Mesenchymal stem cell (in vitro differentiated cells and primary cell): ENCODE measurements around the gene BAHCC1.

Experiments
- DNase-seq: peaks from one replicate; pipeline ENCODE4 v3.0.0-alpha.2; 2013
- H2AFZ ChIP-seq: one replicate; pipeline ENCODE4 v1.6.1; 2013; ENCODE audit warnings: low read depth, mild to moderate bottlenecking, control low read depth, inconsistent platforms, low read length, moderate library complexity
- H2AK5ac ChIP-seq: 2 replicates; pipeline ENCODE4 v1.6.1; 2013; ENCODE audit warnings: low read length, moderate library complexity, mild to moderate bottlenecking, inconsistent platforms; ENCODE audit not compliant: severe bottlenecking
- H2BK120ac ChIP-seq: one replicate; pipeline ENCODE4 v1.6.1; 2013; ENCODE audit warnings: low read depth, mild to moderate bottlenecking, inconsistent platforms, low read length, moderate library complexity
- H2BK12ac ChIP-seq, 2 experiments: one replicate each; pipeline ENCODE4 v1.6.1; 2013; ENCODE audit warnings: inconsistent platforms in 2 of 2, low read length in 2 of 2, mild to moderate bottlenecking in 2 of 2, moderate library complexity in 2 of 2, control low read depth in 1 of 2
- H2BK15ac ChIP-seq: one replicate; pipeline ENCODE4 v1.6.1; 2013; ENCODE audit warnings: mild to moderate bottlenecking, low read depth, inconsistent platforms; ENCODE audit not compliant: poor library complexity, severe bottlenecking
- H2BK5ac ChIP-seq: 2 replicates; pipeline ENCODE4 v1.6.1; 2013; ENCODE audit warnings: low read depth, mild to moderate bottlenecking, low read length, control low read depth, inconsistent platforms; ENCODE audit not compliant: poor library complexity, severe bottlenecking
- H3K14ac ChIP-seq, 2 experiments: one replicate each; pipeline ENCODE4 v1.6.1; 2013; ENCODE audit warnings: inconsistent platforms in 2 of 2, low read length in 2 of 2, control low read depth in 1 of 2, mild to moderate bottlenecking in 1 of 2, moderate library complexity in 1 of 2
- H3K18ac ChIP-seq, 2 experiments: one replicate each; pipeline ENCODE4 v1.6.1; 2013; ENCODE audit warnings: inconsistent platforms in 2 of 2, low read length in 2 of 2, control low read depth in 1 of 2, low read depth in 1 of 2, mild to moderate bottlenecking in 1 of 2
- H3K23ac ChIP-seq, 2 experiments: one replicate each; pipeline ENCODE4 v1.6.1; 2013; ENCODE audit warnings: inconsistent platforms in 2 of 2, low read length in 2 of 2, mild to moderate bottlenecking in 2 of 2, moderate library complexity in 2 of 2, control low read depth in 1 of 2
- H3K27ac ChIP-seq: 2 replicates; pipeline ENCODE4 v1.5.1; 2013; ENCODE audit warnings: mild to moderate bottlenecking, moderate library complexity, low read length, control low read depth, inconsistent platforms; ENCODE audit not compliant: poor library complexity, severe bottlenecking
- H3K27me3 ChIP-seq, 2 experiments: 2 replicates each; pipeline versions ENCODE4 v1.6.1 to v1.7.0; 2013; ENCODE audit warnings: low read length in 2 of 2, mild to moderate bottlenecking in 2 of 2, moderate library complexity in 2 of 2, control low read depth in 1 of 2, inconsistent platforms in 1 of 2; ENCODE audit not compliant: control insufficient read depth in 1 of 2, insufficient read depth in 1 of 2
- H3K36me3 ChIP-seq, 2 experiments: 2 replicates each; pipeline versions ENCODE4 v1.6.1 to v1.7.0; 2013; ENCODE audit warnings: low read length in 2 of 2, control low read depth in 1 of 2, inconsistent platforms in 1 of 2, low read depth in 1 of 2, mild to moderate bottlenecking in 1 of 2; ENCODE audit not compliant: insufficient read depth in 2 of 2, control insufficient read depth in 1 of 2
- H3K4ac ChIP-seq, 2 experiments: one replicate each; pipeline ENCODE4 v1.6.1; 2013; ENCODE audit warnings: inconsistent platforms in 2 of 2, low read length in 2 of 2, mild to moderate bottlenecking in 2 of 2, moderate library complexity in 2 of 2, control low read depth in 1 of 2, low read depth in 1 of 2
- H3K4me1 ChIP-seq: 2 replicates; pipeline ENCODE4 v1.6.1; 2013; ENCODE audit warnings: low read depth, low read length, control low read depth; ENCODE audit not compliant: control insufficient read depth, insufficient read depth
- H3K4me2 ChIP-seq: 2 replicates; pipeline ENCODE4 v1.6.1; 2013; ENCODE audit warnings: low read length, mild to moderate bottlenecking, inconsistent platforms; ENCODE audit not compliant: poor library complexity, severe bottlenecking
- H3K4me3 ChIP-seq, 2 experiments: 2 replicates each; pipeline versions ENCODE4 v1.5.1 to v1.7.0; 2013; ENCODE audit warnings: low read length in 2 of 2, mild to moderate bottlenecking in 2 of 2, control low read depth in 1 of 2, low read depth in 1 of 2; ENCODE audit not compliant: insufficient read depth in 1 of 2
- H3K79me1 ChIP-seq: replicated peaks from 2 replicates; pipeline ENCODE4 v1.6.1; 2013; ENCODE audit warnings: mild to moderate bottlenecking, control low read depth, low read length, inconsistent platforms; ENCODE audit not compliant: poor library complexity, severe bottlenecking
- H3K9ac ChIP-seq: 2 replicates; pipeline ENCODE4 v1.7.0; 2013; ENCODE audit warnings: mild to moderate bottlenecking, low read length, moderate library complexity
- H3K9me3 ChIP-seq: 2 replicates; pipeline ENCODE4 v1.7.0; 2013; ENCODE audit warnings: mild to moderate bottlenecking, low read length; ENCODE audit not compliant: control insufficient read depth
- H4K8ac ChIP-seq: one replicate; pipeline ENCODE4 v1.6.1; 2013; ENCODE audit warnings: inconsistent platforms, mild to moderate bottlenecking, low read length, moderate library complexity
- H4K91ac ChIP-seq: one replicate; pipeline ENCODE4 v1.6.1; 2013; ENCODE audit warnings: mild to moderate bottlenecking, low read length, inconsistent platforms
- WGBS: methylation state at CpG from one replicate; pipeline ENCODE4 v1.1.7; 2013; ENCODE audit warnings: mixed read lengths; 5-methylcytosine and 5-hydroxymethylcytosine counted together

The BAHCC1 gene

GRCh38 chr17:81492706-81493105 is 97.4 kb downstream of the BAHCC1 start:
- no peak overlapping the region for H4K91ac ChIP-seq
- no peak overlapping the region for H2AFZ ChIP-seq
- no peak for DNase-seq
- H2BK15ac ChIP-seq: no peak overlapping the region
- H2AK5ac ChIP-seq: no peak overlapping the region
- no peak overlapping the region for H3K9ac ChIP-seq
- no peaks in the 10 kb centered on the region for H3K36me3 ChIP-seq
- peaks cover 19 to 58% of the 10 kb centered on the region in 2 experiments for H3K27me3 ChIP-seq
- no peak overlapping the region for H3K18ac ChIP-seq
- H3K79me1 ChIP-seq: no peaks in the 10 kb centered on the region
- H3K4ac ChIP-seq: no peak overlapping the region
- H3K23ac ChIP-seq: no peak overlapping the region
- 93% methylated on average over 9 of the region's 9 CpGs for WGBS
- H2BK12ac ChIP-seq: no peak overlapping the region
- no peak overlapping the region for H3K4me2 ChIP-seq
- no peak overlapping the region for H3K4me3 ChIP-seq
- H3K9me3 ChIP-seq: no peaks in the 10 kb centered on the region
- no peak overlapping the region for H4K8ac ChIP-seq
- no peak overlapping the region for H2BK5ac ChIP-seq
- H3K14ac ChIP-seq: no peak overlapping the region
- H2BK120ac ChIP-seq: no peak overlapping the region
- H3K27ac ChIP-seq: no peak overlapping the region
- peaks cover 31% of the 10 kb centered on the region for H3K4me1 ChIP-seq

DNA sequence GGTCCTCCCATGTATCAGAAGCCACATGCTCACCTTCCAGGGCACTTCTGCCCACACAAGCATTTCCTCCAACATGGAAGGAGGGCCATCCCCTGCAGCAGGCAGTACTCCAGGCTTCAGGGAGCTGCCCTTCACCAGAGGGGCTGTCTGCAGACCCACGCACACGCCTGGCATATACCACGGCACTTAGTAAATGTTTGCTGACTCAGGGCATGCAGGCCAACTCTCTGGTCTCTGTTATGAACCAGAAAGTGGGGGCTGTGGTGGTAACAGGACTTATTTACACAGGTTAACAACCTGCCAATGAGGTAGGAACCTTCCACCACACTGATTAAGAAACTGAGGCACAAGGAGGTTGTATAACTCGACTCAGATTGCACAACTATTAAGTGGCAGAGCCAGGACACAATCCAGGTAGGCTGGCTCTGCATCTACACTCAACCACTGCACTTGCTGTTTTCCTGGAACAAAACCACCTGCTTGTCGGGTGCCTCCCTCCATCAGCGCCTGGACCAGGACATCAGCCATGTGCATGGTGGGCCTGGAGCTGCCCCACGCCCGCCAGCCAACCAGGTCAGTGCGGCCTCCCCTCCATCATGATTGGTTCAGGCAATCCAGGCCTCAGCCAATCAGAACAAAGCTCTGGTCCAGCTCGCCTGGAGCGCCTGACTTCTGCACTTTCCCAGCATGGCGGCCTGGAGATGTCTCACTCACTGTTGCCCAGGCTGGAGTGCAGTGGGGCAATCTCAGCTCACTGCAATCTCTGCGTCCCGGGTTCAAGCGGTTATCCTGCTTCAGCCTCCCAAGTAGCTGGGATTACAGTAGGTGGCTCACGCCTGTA is 98.2 kb downstream of the BAHCC1 start:
- Histone ChIP-seq H4K91ac (no peak overlapping the region), H4K8ac (no peak overlapping the region), H3K14ac (no peak overlapping the region), H2BK12ac (no peak overlapping the region), H3K9me3 (no peaks in the 10 kb centered on the region), H3K18ac (no peak overlapping the region), H2AK5ac (no peak overlapping the region), H3K4me3 (no peak overlapping the region), H3K4ac (no peak overlapping the region), H3K9ac (no peak overlapping the region), H3K27me3 (peaks cover 19 to 62% of the 10 kb centered on the region in 2 experiments), H2AFZ (no peak overlapping the region), H2BK15ac (no peak overlapping the region), H3K4me2 (no peak overlapping the region), H2BK120ac (no peak overlapping the region), H3K4me1 (peaks cover 25% of the 10 kb centered on the region), H3K36me3 (no peaks in the 10 kb centered on the region), H3K79me1 (no peaks in the 10 kb centered on the region), H3K23ac (no peak overlapping the region), H2BK5ac (no peak overlapping the region), H3K27ac (no peak overlapping the region)
- WGBS: 84% methylated on average over 16 of the region's 16 CpGs
- DNase-seq: no peak

DNA sequence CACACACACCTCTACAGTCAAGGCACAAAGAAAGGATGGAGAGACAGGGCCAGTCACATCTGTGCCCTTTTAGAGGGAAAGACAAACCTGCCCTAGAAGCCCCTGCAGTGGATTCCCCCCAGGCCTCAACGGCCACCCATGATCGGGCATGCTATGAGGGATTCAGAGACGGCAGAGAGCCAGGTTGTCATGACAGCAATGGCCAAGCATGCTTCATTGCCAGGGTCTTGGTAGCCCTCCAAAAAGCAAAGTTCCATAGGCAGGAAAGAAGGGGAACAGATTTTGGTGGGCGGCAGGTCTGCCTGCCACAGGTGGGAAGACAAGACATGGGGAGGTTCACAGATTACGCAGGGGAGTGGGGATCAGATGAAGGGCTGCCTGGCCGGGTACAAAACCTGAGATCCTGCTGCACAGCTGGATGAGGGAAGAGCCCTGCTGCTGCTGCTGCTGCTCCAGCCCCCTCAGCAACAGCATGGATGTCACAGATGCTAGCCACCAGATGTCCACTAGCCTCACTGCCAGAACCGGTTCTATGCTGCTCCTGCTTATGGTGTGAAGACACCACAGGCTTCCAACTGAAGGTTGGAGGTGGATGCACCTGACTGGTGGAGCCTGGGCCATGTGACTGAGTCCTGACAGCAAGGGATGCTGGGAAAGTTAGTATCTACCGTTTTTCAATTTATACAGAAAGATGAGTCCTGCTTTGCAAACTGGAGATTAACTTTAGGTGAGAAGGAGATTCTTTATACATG is 99.5 kb downstream of the BAHCC1 start:
- no peak overlapping the region for H3K4ac ChIP-seq
- H2BK15ac ChIP-seq: no peak overlapping the region
- no peak overlapping the region for H2BK5ac ChIP-seq
- H3K27me3 ChIP-seq: peaks cover 19 to 72% of the 10 kb centered on the region in 2 experiments
- no peak overlapping the region for H4K8ac ChIP-seq
- no peak overlapping the region for H4K91ac ChIP-seq
- H2BK120ac ChIP-seq: no peak overlapping the region
- H3K27ac ChIP-seq: no peak overlapping the region
- WGBS: 87% methylated on average over 8 of the region's 8 CpGs
- H3K4me2 ChIP-seq: no peak overlapping the region
- no peaks in the 10 kb centered on the region for H3K9me3 ChIP-seq
- H3K9ac ChIP-seq: no peak overlapping the region
- no peak for DNase-seq
- peaks cover 0 to 3% of the 10 kb centered on the region in 2 experiments for H3K36me3 ChIP-seq
- H2AK5ac ChIP-seq: no peak overlapping the region
- H3K4me3 ChIP-seq: no peak overlapping the region
- peaks cover 17% of the 10 kb centered on the region for H3K4me1 ChIP-seq
- no peaks in the 10 kb centered on the region for H3K79me1 ChIP-seq
- H3K23ac ChIP-seq: no peak overlapping the region
- H2AFZ ChIP-seq: no peak overlapping the region
- H3K14ac ChIP-seq: no peak overlapping the region
- no peak overlapping the region for H3K18ac ChIP-seq
- no peak overlapping the region for H2BK12ac ChIP-seq

DNA sequence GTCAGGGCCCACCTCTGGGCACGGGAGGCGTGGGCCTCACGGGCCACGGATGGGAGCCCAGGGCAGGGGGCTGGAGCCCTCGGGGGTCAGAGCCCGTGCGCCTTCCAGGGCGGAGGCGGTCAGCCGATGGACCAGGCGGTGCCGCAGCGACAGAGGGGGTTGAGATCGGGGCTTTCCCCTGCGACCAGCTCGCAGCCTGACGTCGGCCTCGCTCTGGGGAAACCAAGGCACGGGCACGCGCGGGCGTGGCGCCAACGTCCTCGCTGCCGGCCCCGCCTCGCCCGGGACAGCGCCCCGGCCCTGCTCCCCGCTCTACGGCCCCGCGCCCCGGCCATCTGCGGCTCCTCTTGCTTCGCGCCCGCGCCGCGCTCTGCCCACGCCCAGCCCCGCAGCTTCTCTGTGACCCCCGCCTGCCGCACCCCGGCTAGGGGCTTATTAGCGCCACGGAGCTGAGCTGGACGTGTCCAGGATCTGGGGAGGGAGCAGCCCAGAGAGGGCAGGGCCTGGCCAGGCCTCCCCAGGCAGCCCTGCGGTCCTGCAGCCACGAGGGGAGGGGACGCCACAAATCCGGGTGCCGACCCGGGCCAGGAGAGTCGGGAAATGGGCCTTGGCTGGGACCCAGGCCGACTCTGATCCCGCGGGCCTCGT is 103.8 kb downstream of the BAHCC1 start:
- Histone ChIP-seq H3K79me1 (no peaks in the 10 kb centered on the region), H3K9me3 (no peaks in the 10 kb centered on the region), H3K23ac (no peak overlapping the region), H2AK5ac (peak overlapping the region; percentile 24), H3K9ac (no peak overlapping the region), H3K4me2 (no peak overlapping the region), H4K91ac (peak overlapping the region; percentile 78), H3K27ac (no peak overlapping the region), H4K8ac (peak overlapping the region; percentile 92), H3K4me3 (no peak overlapping the region), H2BK15ac (no peak overlapping the region), H3K14ac (no peak overlapping the region), H2AFZ (no peak overlapping the region), H3K36me3 (peaks cover 0 to 3% of the 10 kb centered on the region in 2 experiments), H2BK5ac (no peak overlapping the region), H3K4ac (no peak overlapping the region), H2BK120ac (no peak overlapping the region), H3K27me3 (peaks cover 7 to 51% of the 10 kb centered on the region in 2 experiments), H3K18ac (peak overlapping the region in 1 of 2 experiments; percentile 93), H2BK12ac (peak overlapping the region in 1 of 2 experiments; percentile 84), H3K4me1 (peaks cover 16% of the 10 kb centered on the region)
- DNase-seq: no peak
- 95% methylated on average over 63 of the region's 64 CpGs for WGBS
